ENCODE measurements around the gene PRKD1.

- no peak for TF ChIP-seq CTCF (IDR thresholded peaks at IDR 0.05; ENCODE audit: low read length)
- TF ChIP-seq EZH2 (IDR thresholded peaks at IDR 0.05; ENCODE audit: borderline replicate concordance, low read length): no peak
Observed at GRCh38 chr14:29587046-29587445, 340.6 kb downstream of the PRKD1 start.
